CD4-positive, alpha-beta T cell (primary cell): ENCODE data around the gene MEGF9. TPM values are rescaled to one million over a fixed set of nuclear protein-coding genes. Genes with fewer than 3 reads are reported as not detected.

ENCODE experiments used
- ATAC-seq: fragments of 200-7000 bp; cut with Tn5 transposase; one replicate; pipeline ENCODE4 v1.10.0; 2022; ENCODE audit warnings: mild to moderate bottlenecking; ENCODE audit not compliant: poor library complexity
- CTCF ChIA-PET: fragments of 350-600 bp; sonication (Branson Sonifier 250); formaldehyde crosslinking; loops from one replicate; lab custom pipeline; 2021; ENCODE audit warnings: antibody characterized with exemption, inconsistent platforms; lab: Charles Lee
- POLR2A ChIA-PET: fragments of 350-600 bp; sonication (Branson Sonifier 250); formaldehyde crosslinking; loops from one replicate; lab custom pipeline; 2021; ENCODE audit warnings: antibody characterized with exemption, inconsistent platforms; lab: Charles Lee
- DNase-seq, 14 experiments: peaks; one replicate each; pipeline ENCODE4 v3.0.0-alpha.2; 2013 to 2020; ENCODE audit warnings: mixed read lengths in 2 of 14
- H3K27ac ChIP-seq, 2 donors: one replicate each; pipeline versions ENCODE4 v1.5.1 to v1.7.0; 2013; ENCODE audit warnings: low read length in 2 of 2, low read depth in 1 of 2, mild to moderate bottlenecking in 1 of 2
- H3K27me3 ChIP-seq, 2 experiments: 1 replicate in 1 of 2; 2 replicates in 1 of 2; pipeline versions ENCODE4 v1.6.1 to v1.7.0; 2013; ENCODE audit warnings: low read length in 2 of 2, control low read depth in 1 of 2, mild to moderate bottlenecking in 1 of 2, moderate library complexity in 1 of 2; ENCODE audit not compliant: insufficient read depth in 2 of 2, control insufficient read depth in 1 of 2
- H3K36me3 ChIP-seq: one replicate; pipeline ENCODE4 v1.6.1; 2013; ENCODE audit warnings: low read length, control low read depth; ENCODE audit not compliant: insufficient read depth
- H3K4me1 ChIP-seq: one replicate; pipeline ENCODE4 v1.6.1; 2013; ENCODE audit warnings: low read length, control low read depth; ENCODE audit not compliant: insufficient read depth
- H3K4me3 ChIP-seq: one replicate; pipeline ENCODE4 v1.5.1; 2013; ENCODE audit warnings: mild to moderate bottlenecking, low read length, moderate library complexity
- H3K9me3 ChIP-seq, 2 experiments: 1 replicate in 1 of 2; 2 replicates in 1 of 2; pipeline versions ENCODE4 v1.6.1 to v1.7.0; 2013; ENCODE audit warnings: low read length in 2 of 2, mild to moderate bottlenecking in 2 of 2, control low read depth in 1 of 2, moderate library complexity in 1 of 2; ENCODE audit not compliant: control insufficient read depth in 1 of 2, insufficient read depth in 1 of 2
- H3K27ac Mint-ChIP-seq: one replicate; pipeline ENCODE4 v1.8.0; 2020; ENCODE audit warnings: mixed read lengths
- H3K27me3 Mint-ChIP-seq: one replicate; pipeline ENCODE4 v1.8.0; 2021; ENCODE audit warnings: mixed read lengths
- H3K36me3 Mint-ChIP-seq: one replicate; pipeline ENCODE4 v1.8.0; 2021; ENCODE audit warnings: low read depth, mixed read lengths
- H3K4me1 Mint-ChIP-seq: one replicate; pipeline ENCODE4 v1.8.0; 2021; ENCODE audit warnings: low read depth, mixed read lengths
- H3K4me3 Mint-ChIP-seq: one replicate; pipeline ENCODE4 v1.8.0; 2020; ENCODE audit warnings: mild to moderate bottlenecking, mixed read lengths
- H3K9me3 Mint-ChIP-seq: one replicate; pipeline ENCODE4 v1.8.0; 2020; ENCODE audit warnings: mixed read lengths
- CTCF ChIP-seq: fragments of 200-600 bp; IDR thresholded peaks from one replicate; pipeline ENCODE4 v1.8.0; 2022; ENCODE audit warnings: antibody characterized with exemption, mild to moderate bottlenecking
- intact Hi-C, 2 experiments: fragments of 100-400 bp; cut with DNase I in 1 of 2; cut with micrococcal nuclease in 1 of 2; formaldehyde crosslinking; loops; one replicate each; pipeline versions ENCODE4 v1.15.1 to v1.9.0; 2023 to 2025; cut with DNase I, micrococcal nuclease
- total RNA-seq, 174 experiments: library from RNA in 2 of 174; stranded (reverse) in 2 of 174; gene quantifications; one replicate each; pipeline ENCODE4 v1.2.3 and lab custom pipeline; 2021 to 2026

Gene MEGF9
- total RNA-seq, 2 experiments from 2014 or later = 4.0 to 4.5 TPM

- ChIA-PET CTCF (interaction anchor here (1.5 kb wide), 1 partner anchor 21 kb away, joined by 3 read pairs; no protein-coding TSS in a partner anchor), POLR2A (no interaction called here)
- no peak overlapping the region for H3K27ac ChIP-seq
- H3K4me1 Mint-ChIP-seq = no peaks in the 10 kb centered on the region
- no peak overlapping the region for H3K4me3 ChIP-seq
- H3K27ac Mint-ChIP-seq = no peak overlapping the region
- no peaks in the 10 kb centered on the region for H3K9me3 Mint-ChIP-seq
- TF ChIP-seq CTCF = no peak
- no peak overlapping the region for H3K4me3 Mint-ChIP-seq
- H3K27me3 Mint-ChIP-seq = no peaks in the 10 kb centered on the region
- DNase-seq (no peak), ATAC-seq (no peak)
- intact Hi-C loops = no loop called here
- no peaks in the 10 kb centered on the region for H3K9me3 ChIP-seq
- no peaks in the 10 kb centered on the region for H3K36me3 Mint-ChIP-seq
- H3K27me3 ChIP-seq = no peaks in the 10 kb centered on the region
- no peaks in the 10 kb centered on the region for H3K4me1 ChIP-seq
- H3K36me3 ChIP-seq = peaks cover 6% of the 10 kb centered on the region
Observed at GRCh38 chr9:120625222-120625621, 89.0 kb downstream of the MEGF9 start.

GRCh38 chr9:120622790-120623189, 91.5 kb downstream of the MEGF9 start:
- Histone ChIP-seq H3K4me1 (no peaks in the 10 kb centered on the region), H3K9me3 (no peaks in the 10 kb centered on the region), H3K36me3 (peaks cover 6% of the 10 kb centered on the region), H3K27ac (no peak overlapping the region), H3K27me3 (no peaks in the 10 kb centered on the region), H3K4me3 (no peak overlapping the region)
- H3K4me3 Mint-ChIP-seq = no peak overlapping the region
- DNase-seq (no peak), ATAC-seq (no peak)
- ChIA-PET CTCF (no interaction called here), POLR2A (interaction anchor here (0.7 kb wide), 1 partner anchor 74 kb away, joined by 3 read pairs; no protein-coding TSS in a partner anchor)
- H3K36me3 Mint-ChIP-seq = peaks cover 10% of the 10 kb centered on the region
- H3K4me1 Mint-ChIP-seq = peaks cover 4% of the 10 kb centered on the region
- no peaks in the 10 kb centered on the region for H3K27me3 Mint-ChIP-seq
- no peak overlapping the region for H3K27ac Mint-ChIP-seq
- no peaks in the 10 kb centered on the region for H3K9me3 Mint-ChIP-seq
- intact Hi-C loops = loop anchor here in 1 of 2 experiments (5.0 kb wide), 2 partner anchors 120 to 435 kb away; no protein-coding TSS in a partner anchor
- TF ChIP-seq CTCF = no peak

- Mint-ChIP-seq H3K9me3 (no peaks in the 10 kb centered on the region), H3K4me1 (peaks cover 4% of the 10 kb centered on the region), H3K27me3 (no peaks in the 10 kb centered on the region), H3K4me3 (no peak overlapping the region), H3K36me3 (peaks cover 13% of the 10 kb centered on the region), H3K27ac (no peak overlapping the region)
- no peak for ATAC-seq
- DNase-seq = no peak
- H3K9me3 ChIP-seq = no peaks in the 10 kb centered on the region
- peaks cover 9% of the 10 kb centered on the region for H3K36me3 ChIP-seq
- no peaks in the 10 kb centered on the region for H3K27me3 ChIP-seq
- intact Hi-C loops = loop anchor here in 1 of 2 experiments (5.0 kb wide), 2 partner anchors 120 to 435 kb away; no protein-coding TSS in a partner anchor
- TF ChIP-seq CTCF = no peak
- ChIA-PET POLR2A (no interaction called here), CTCF (no interaction called here)
- H3K27ac ChIP-seq = no peak overlapping the region
- no peaks in the 10 kb centered on the region for H3K4me1 ChIP-seq
- no peak overlapping the region for H3K4me3 ChIP-seq
Observed at GRCh38 chr9:120621941-120622340, 92.3 kb downstream of the MEGF9 start.
